CMK (cell line): ENCODE data around the gene COX6B1.
"Not testable (repeated sequence)": the region's sequence is repeated elsewhere in the genome, so short reads cannot be mapped to it uniquely, and the experiment has no call there.

ENCODE experiments used
- DNase-seq: peaks from one replicate; pipeline ENCODE4 v3.0.0-alpha.2; 2010; ENCODE audit warnings: low read depth

Gene COX6B1

GRCh38 chr19:35633727-35634440, 14.2 kb upstream of the COX6B1 start:
- no peak for DNase-seq

- no peak for DNase-seq
These were observed 11.5 kb upstream of the COX6B1 start for GRCh38 chr19:35636651-35637050.

DNA sequence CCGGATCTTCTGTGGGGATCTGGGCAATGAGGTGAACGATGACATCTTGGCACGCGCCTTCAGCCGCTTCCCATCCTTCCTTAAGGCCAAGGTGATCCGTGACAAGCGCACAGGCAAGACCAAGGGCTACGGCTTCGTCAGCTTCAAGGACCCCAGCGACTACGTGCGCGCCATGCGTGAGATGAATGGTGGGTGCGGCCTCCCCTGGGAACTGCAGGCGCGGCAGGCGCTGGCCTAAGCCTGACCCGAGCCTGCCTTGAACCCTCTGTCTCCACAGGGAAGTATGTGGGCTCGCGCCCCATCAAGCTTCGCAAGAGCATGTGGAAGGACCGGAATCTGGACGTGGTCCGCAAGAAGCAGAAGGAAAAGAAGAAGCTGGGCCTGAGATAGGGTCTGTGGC, 11.0 kb upstream of the COX6B1 start:
- DNase-seq: no peak

DNA sequence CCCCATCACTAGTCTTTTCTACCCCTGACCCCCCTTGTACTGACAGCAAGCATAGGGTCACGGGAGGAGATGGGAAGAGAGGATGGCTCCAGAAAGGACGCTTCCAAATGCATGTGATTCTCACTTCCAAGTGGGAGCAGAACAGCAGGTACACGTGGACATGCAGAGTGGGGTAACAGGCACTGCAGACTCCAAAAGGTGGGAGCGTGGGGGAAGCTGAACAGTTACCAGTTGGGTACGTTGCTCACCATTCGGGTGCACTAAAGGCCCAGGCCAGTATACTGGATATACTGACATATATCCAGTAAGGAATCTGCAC, 8.8 kb upstream of the COX6B1 start:
- DNase-seq: no peak

DNA sequence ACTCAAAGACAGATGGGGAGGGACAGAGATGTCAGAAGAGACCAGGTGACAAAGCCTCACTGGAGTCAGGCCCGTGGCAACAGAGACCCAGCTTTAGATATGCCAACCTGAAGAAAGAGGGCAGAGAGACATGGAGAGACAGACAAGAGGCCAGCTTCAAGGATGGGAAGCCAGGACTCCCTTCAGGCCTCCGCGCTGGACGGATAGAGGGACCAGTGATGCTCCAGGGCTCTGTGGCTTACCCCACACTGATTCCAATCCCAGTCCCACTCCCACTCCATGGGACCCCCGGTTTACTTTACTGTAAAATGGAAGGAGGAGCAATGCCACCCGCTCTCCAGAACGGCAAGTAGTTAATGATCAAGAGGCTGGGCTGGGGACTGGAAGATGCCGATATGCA, 8.3 kb upstream of the COX6B1 start:
- DNase-seq: no peak

DNA sequence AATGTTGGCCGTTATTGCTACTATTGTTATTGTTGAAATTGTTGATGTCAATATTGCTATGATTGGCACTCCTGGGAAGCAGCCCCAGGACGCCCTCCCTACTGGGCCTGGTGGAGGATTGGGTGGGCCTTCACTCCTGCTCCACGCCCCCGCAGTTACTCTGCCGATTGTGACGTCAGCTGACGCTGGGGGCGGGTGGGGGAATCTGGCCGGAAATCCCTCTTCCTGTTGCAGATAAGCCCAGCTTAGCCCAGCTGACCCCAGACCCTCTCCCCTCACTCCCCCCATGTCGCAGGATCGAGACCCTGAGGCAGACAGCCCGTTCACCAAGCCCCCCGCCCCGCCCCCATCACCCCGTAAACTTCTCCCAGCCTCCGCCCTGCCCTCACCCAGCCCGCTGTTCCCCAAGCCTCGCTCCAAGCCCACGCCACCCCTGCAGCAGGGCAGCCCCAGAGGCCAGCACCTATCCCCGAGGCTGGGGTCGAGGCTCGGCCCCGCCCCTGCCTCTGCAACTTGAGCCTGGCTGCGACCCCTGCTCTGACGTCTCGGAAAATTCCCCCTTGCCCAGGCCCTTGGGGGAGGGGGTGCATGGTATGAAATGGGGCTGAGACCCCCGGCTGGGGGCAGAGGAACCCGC, 6.5 kb upstream of the COX6B1 start, which contains the start of gene ETV2:
TSS of gene ETV2 (plus strand) at position 231 of the 637 bp plus-strand sequence. CDS start 716 bp downstream, outside the sequence.
- DNase-seq: peak; percentile 43

GRCh38 chr19:35642312-35642711, 5.8 kb upstream of the COX6B1 start:
- DNase-seq: no peak

DNA sequence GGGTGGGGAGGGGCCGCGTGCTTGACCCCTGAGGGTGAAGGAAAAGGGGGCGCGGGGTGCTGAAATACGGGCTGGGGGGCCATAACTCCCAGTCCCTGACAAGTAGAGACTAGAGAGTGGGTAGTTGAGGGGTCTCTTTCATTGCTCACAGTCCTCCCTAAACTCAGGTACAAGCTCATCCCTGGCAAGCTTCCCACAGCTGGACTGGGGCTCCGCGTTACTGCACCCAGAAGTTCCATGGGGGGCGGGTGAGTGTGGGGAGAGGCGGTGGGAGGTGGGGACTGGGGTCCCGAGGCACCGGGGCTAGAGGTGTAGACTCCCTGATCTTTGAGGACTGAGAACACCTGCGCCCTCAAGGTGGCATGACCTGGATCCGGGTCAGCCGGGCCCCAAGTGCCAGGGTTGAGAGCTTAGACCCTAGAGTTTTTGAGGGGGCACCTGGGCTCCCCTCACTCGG, 5.3 kb upstream of the COX6B1 start:
- DNase-seq: no peak

DNA sequence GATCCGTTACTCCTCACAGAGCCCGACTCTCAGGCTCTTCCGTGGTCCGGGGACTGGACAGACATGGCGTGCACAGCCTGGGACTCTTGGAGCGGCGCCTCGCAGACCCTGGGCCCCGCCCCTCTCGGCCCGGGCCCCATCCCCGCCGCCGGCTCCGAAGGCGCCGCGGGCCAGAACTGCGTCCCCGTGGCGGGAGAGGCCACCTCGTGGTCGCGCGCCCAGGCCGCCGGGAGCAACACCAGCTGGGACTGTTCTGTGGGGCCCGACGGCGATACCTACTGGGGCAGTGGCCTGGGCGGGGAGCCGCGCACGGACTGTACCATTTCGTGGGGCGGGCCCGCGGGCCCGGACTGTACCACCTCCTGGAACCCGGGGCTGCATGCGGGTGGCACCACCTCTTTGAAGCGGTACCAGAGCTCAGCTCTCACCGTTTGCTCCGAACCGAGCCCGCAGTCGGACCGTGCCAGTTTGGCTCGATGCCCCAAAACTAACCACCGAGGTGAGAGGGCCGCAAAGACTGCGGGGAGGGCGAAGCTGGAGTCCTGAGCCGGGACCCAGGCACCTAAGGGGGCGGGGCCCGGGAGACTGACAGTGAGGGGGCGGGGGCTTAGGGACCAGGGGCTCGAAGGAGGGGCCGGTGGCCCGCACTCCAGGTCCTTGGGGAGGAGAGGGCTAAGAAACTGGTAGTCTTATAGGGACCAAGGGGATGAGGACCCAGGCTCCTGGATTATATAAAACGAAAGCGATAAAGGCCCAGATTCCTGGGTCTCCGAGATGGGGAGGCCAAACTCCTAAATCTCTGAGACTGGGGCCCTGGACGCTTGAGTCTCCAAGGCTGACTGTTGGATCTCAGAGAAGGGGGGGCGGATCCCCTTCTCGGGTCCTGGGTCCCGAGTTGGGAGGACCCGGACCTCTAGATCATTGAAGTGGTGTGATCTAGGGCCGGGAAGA, 4.6 kb upstream of the COX6B1 start:
- DNase-seq: peak; percentile 76

DNA sequence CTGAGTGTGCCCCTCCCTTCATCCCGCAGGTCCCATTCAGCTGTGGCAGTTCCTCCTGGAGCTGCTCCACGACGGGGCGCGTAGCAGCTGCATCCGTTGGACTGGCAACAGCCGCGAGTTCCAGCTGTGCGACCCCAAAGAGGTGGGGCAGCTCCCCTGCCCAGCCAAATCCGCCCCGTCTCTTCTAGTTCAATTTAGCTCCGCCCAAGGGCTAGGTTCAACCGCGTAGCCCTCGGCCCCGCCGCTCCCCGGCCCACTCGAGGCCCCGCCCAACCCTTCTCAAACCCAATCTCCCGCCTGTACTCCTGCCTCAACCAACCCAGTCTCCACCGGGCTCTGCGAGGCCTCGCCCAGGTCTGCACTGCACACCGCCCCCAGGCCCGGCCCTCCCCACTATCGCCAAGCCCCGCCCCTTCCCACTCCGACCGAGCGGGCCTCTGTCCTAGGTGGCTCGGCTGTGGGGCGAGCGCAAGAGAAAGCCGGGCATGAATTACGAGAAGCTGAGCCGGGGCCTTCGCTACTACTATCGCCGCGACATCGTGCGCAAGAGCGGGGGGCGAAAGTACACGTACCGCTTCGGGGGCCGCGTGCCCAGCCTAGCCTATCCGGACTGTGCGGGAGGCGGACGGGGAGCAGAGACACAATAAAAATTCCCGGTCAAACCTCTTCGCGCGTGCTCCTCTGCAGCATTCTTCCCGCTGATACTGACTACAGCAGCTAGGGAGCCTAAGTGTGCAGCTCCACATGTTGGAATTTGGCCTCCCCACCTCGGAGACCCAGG, 3.7 kb upstream of the COX6B1 start:
- DNase-seq: peak; percentile 86

GRCh38 chr19:35644987-35645679, 3.0 kb upstream of the COX6B1 start:
- peak; percentile 78 for DNase-seq

DNA sequence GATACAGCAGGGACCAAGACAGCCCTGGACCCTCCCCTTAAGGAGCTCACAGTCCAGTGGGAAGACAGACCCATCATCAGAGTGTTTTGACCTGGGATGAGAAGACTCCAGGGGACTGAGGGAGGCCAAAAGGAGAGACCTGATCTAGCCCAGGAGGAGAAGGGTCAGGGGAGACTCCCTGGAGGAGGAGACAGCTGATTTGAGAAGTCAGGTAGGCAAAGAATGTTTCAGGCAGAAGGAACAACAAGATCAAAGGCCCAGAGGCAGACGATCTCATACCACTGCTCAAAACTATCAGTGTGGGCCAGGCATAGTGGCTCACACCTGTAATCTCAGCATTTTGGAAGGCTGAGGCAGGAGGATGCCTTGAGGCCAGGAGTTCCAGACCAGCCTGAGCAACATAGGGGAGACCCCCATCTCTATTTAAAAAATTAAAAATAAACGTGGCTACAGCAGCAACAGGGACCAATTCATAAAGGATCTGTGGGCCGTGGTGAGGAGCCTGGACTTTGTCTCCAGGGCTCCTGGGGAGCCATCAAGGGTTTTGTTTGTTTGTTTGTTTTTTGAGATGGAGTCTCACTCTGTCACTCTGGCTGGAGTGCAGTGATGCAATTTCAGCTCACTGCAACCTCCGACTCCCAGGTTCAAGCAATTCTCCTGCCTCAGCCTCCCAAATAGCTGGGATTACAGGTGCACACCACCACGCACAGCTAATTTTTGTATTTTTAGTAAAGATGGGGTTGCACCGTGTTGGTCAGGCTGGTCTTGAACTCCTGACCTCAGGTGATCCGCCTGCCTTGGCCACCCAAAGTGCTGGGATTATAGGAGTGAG, 2.2 kb upstream of the COX6B1 start:
- no peak for DNase-seq

GRCh38 chr19:35650581-35650980, 2.5 kb downstream of the COX6B1 start:
- DNase-seq: no peak

- DNase-seq: not testable (repeated sequence)
These were observed 6.7 kb downstream of the COX6B1 start for GRCh38 chr19:35654828-35655227.

- no peak for DNase-seq
These were observed 7.5 kb downstream of the COX6B1 start for GRCh38 chr19:35655600-35655999.

DNA sequence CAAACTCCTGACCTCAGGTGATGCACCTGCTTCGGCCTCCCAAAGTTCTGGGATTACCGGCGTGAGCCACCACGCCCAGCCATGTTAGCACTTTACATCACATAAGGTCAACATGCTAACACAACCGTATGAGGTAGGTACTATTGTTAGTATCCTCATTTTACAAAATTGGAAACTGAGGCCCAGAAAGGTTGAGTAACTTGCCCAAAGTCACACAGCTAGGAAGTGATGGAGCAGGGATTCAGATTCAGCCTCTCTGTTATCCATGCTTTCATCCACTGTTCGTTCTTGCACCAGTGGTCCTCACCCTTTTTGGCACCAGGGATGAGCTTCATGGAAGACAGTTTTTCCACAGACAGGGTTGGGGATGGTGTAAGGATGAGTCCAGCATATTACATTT, 8.6 kb downstream of the COX6B1 start:
- DNase-seq: no peak

DNA sequence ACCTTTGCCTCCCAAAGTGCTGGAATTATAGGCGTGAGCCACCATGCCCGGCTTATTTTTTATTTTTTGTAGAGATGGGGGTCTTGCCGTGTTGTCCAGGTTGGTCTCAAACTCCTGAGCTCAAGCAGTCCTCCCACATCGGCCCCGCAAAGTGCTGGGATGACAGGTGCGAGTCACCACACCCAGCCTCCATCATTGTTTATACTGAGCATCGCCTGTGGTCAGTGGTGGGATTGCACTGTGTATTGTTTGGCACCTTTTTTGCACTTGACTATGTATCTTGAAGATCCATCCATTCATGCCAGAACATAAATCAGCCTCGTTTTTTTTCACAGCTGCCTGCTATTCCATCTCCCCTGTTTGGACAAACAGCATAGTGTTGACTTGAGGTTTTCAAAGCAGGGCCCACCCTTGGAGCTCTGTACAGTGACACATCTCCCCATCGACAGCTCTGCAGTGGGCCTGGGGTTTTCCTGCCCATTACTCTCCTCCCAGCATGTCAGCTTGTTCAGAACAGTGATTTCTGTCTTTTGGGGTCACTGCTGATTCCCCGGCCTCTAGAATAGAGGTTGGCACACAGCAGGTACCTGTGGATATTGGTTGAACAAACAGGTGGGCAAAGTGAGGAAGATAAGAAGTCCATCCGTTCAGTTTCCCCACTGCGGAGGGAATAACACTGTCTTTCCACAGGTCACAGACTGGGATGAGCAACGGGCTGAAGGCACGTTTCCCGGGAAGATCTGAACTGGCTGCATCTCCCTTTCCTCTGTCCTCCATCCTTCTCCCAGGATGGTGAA, 10.0 kb downstream of the COX6B1 start:
- no peak for DNase-seq

GRCh38 chr19:35661995-35662340, 13.8 kb downstream of the COX6B1 start:
- DNase-seq: no peak

DNA sequence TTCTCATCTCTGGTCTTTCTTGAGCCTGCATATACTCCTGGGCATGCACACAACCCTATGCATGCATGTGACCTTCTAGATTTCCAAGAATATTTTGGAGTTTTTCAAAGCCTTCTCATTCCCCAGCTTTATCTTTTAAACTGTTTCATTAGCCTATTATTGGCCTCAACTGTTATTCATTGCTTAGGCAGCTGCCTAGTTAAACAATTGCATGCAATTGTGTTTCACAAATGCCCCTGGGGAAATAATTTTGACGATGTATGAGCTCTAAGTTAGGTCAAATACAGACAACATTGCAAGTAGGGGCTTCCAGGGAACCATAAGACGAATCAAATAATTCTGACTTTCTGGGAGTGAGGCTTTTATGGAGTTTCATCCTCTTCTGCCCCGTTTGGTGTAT, 15.9 kb downstream of the COX6B1 start:
- DNase-seq: no peak

DNA sequence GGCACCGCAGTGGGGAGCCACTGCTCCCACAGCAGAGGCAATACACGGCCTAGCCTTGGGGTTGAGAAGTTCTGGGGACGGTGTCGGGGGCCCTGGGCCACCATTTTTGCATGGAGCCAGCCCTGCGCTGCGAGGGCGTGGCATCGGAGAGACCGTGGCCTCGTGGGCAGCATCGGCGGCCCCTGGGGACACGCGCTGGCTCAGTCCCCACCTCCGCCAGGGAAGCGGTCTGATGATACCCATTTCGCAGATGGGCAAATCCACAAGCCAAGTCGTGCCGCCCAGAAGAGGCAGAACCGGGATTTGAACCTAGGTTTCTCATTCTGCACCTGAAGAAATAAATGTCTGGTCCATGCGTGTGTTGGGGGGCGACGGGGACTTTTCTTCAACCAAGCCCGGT, 17.0 kb downstream of the COX6B1 start:
- no peak for DNase-seq
